ENCODE measurements around the gene ANAPC2.

ANAPC2 gene

DNA sequence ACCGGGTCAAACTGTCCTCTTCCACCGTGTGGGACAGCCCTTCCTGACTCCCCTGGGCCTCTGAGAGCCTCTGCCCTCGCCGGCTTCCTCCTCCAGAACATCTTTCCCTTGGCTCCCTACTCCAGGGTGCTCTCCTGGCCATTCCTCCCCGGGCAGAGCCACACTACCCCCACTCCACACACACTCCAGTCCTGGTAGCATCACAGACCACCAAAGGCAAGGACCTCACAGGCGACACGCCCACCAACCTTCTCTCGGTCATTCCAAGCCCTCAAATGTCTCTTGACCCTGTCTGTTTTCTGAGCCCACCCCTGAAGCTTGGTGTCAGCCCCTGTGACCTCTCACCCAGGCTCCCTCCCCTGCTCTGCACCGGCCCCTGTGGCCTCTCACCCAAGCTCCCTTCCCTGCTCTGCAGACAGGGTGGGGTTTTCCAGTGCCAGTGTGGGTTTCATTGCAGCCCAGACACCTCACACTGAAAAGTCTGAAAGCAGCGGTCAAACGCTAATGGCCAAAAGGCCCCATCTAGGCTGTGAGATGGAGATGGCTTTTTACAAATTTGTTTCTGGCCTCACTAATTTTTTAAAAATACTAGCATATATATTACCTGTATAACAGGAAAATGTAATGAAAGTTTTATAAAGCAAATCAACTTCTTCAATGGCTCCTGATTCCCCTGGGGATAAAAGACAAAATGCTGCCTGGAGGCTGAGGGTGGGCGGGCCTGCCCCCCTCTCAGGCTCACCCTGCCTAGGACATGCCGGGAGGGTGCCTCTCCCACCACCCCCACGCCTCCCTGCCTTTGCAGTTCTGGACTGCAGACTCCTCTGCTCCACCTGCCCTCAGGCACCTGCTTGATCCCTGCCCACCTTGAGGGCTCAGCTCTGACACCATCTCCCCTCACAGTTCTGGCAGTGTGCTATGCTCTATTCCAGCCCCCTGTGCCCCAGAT is 29.0 kb downstream of the ANAPC2 start:
- Histone ChIP-seq H3K9ac (no peak overlapping the region), H3K27ac (no peak overlapping the region), H3K36me3 (ENCODE audit: insufficient read depth) (no peaks in the 10 kb centered on the region), H3K4me3 (IDR thresholded peaks at IDR 0.05; ENCODE audit: insufficient read depth, low read depth, low read length) (no peak overlapping the region), H3K4me2 (peak overlapping the region; percentile 63), H3K27me3 (ENCODE audit: insufficient read depth, low read depth) (peaks cover 13% of the 10 kb centered on the region; the same call in 1 of the 2 replicates), H2AFZ (ENCODE audit: low read depth) (peak overlapping the region; percentile 44; the same call in 1 of the 2 replicates), H3K79me2 (ENCODE audit: insufficient read depth, low read depth) (no peaks in the 10 kb centered on the region), H4K20me1 (ENCODE audit: insufficient read depth) (no peaks in the 10 kb centered on the region), H3K4me1 (ENCODE audit: low read depth, poor library complexity, severe bottlenecking) (peaks cover 40% of the 10 kb centered on the region)
- TF ChIP-seq, protein P1, sequence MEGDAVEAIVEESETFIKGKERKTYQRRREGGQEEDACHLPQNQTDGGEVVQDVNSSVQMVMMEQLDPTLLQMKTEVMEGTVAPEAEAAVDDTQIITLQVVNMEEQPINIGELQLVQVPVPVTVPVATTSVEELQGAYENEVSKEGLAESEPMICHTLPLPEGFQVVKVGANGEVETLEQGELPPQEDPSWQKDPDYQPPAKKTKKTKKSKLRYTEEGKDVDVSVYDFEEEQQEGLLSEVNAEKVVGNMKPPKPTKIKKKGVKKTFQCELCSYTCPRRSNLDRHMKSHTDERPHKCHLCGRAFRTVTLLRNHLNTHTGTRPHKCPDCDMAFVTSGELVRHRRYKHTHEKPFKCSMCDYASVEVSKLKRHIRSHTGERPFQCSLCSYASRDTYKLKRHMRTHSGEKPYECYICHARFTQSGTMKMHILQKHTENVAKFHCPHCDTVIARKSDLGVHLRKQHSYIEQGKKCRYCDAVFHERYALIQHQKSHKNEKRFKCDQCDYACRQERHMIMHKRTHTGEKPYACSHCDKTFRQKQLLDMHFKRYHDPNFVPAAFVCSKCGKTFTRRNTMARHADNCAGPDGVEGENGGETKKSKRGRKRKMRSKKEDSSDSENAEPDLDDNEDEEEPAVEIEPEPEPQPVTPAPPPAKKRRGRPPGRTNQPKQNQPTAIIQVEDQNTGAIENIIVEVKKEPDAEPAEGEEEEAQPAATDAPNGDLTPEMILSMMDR (conservative IDR thresholded peaks at IDR 0.05; ENCODE audit: low read depth, low read length): no peak

DNA sequence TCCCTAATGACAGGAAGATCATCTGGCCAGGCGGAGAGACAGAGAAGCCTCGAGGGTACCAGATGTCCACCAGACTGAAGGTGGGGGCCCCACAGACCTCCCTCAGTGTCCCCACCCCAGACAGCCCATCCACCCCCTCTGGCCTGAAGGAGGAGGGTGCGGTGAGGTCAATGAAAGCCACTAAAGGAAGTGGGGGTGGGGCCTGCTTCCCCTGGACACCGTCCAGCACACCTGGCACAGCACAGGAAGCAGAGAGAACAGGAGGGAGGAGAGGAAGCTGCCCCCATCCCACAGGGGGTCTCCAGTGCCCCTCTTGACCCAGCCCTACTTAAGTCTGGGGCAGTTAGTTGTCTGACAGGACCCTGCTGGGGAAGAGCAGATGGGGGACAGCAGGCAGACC is 29.7 kb downstream of the ANAPC2 start:
- peaks cover 10% of the 10 kb centered on the region; the same call in 1 of the 2 replicates for H3K27me3 ChIP-seq (ENCODE audit: insufficient read depth, low read depth)
- H3K27ac ChIP-seq: no peak overlapping the region
- H3K4me2 ChIP-seq: peak overlapping the region; percentile 63

DNA sequence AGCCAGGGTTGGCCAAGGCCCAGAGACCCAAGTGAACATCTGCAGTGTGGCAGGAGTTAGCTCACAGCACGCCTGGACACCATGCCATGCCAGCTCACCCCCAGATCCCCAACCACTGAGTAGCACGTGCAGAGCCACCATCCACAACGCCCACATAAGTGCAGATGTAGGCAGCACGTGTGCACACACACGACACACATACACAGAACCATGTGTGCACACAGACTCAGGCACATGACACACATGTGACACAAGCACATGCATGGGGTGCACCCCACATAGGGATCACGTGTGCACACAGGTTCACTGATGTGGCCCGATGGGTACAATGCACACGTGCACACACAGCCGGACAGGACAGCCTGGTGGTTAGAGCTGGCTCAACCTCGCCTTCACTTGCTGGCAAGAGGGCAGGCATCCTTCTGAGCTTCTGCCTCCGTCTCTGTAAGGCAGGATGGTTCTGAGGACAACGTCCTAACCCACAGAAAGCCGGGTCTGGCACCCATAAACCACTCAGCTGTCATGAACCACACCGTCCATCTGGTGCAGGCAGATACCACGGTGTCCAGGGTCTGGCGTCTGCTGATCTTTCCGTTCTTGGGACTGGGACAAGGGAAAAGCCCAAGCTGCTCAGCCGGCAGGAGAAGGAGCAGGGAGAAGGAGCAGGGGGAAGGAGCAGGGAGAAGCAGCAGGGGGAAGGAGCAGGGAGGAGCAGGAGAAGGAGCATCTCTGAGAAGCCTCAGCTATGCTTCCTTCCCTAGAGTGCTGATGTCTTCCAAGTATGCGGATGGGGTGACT is 30.5 kb downstream of the ANAPC2 start:
- Histone ChIP-seq H3K36me3 (ENCODE audit: insufficient read depth) (no peaks in the 10 kb centered on the region), H3K4me3 (IDR thresholded peaks at IDR 0.05; ENCODE audit: insufficient read depth, low read depth, low read length) (no peak overlapping the region), H3K27me3 (ENCODE audit: insufficient read depth, low read depth) (peaks cover 6% of the 10 kb centered on the region; the same call in 1 of the 2 replicates), H3K4me2 (peak overlapping the region; percentile 63; the same call in 1 of the 2 replicates), H3K9ac (no peak overlapping the region), H3K27ac (no peak overlapping the region), H3K79me2 (ENCODE audit: insufficient read depth, low read depth) (no peaks in the 10 kb centered on the region), H3K4me1 (ENCODE audit: low read depth, poor library complexity, severe bottlenecking) (peaks cover 40% of the 10 kb centered on the region), H4K20me1 (ENCODE audit: insufficient read depth) (no peaks in the 10 kb centered on the region), H2AFZ (ENCODE audit: low read depth) (peak overlapping the region; percentile 26; the same call in 1 of the 2 replicates)
- TF ChIP-seq, protein P1 (conservative IDR thresholded peaks at IDR 0.05; ENCODE audit: low read depth, low read length): no peak

More for the DNA sequence above, 29.7 kb downstream of the ANAPC2 start:
- H3K4me3 ChIP-seq (IDR thresholded peaks at IDR 0.05; ENCODE audit: insufficient read depth, low read depth, low read length): no peak overlapping the region
- no peaks in the 10 kb centered on the region for H3K79me2 ChIP-seq (ENCODE audit: insufficient read depth, low read depth)
- peak overlapping the region; percentile 44; the same call in 1 of the 2 replicates for H2AFZ ChIP-seq (ENCODE audit: low read depth)
- TF ChIP-seq, protein P1 (conservative IDR thresholded peaks at IDR 0.05; ENCODE audit: low read depth, low read length): no peak
- H3K9ac ChIP-seq: no peak overlapping the region
- H3K36me3 ChIP-seq (ENCODE audit: insufficient read depth): no peaks in the 10 kb centered on the region
- peaks cover 40% of the 10 kb centered on the region for H3K4me1 ChIP-seq (ENCODE audit: low read depth, poor library complexity, severe bottlenecking)
- H4K20me1 ChIP-seq (ENCODE audit: insufficient read depth): no peaks in the 10 kb centered on the region

DNA sequence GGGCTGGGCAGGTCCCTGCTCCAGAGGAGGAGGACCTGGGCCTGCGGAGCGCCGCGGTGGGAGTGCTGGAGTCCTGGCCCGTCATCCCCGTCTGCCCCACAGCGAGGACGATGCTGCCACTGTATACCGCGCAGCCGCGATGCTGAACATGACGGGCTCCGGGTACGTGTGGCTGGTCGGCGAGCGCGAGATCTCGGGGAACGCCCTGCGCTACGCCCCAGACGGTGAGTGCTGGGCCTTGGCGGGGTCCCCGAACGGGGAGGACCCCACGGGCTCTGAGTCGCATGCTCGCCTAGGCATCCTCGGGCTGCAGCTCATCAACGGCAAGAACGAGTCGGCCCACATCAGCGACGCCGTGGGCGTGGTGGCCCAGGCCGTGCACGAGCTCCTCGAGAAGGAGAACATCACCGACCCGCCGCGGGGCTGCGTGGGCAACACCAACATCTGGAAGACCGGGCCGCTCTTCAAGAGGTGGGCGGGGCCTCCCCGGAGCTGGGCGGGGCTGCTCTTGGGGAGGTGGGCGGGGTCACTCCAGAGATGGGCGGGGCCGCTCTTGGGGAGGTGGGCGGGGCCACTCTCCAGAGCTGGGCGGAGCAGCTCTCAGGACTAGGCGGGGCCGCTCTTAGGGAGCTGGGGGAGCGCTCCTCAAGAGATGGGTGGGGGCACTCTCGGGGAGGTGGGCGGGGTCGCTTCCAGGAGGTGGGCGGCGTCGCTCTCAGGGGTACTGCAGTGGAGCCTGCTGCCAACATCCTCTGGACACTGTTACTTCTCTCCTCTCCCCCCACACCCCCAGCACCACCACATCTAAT is 31.6 kb downstream of the ANAPC2 start:
- Histone ChIP-seq H3K4me1 (ENCODE audit: low read depth, poor library complexity, severe bottlenecking) (peaks cover 42% of the 10 kb centered on the region), H3K27me3 (ENCODE audit: insufficient read depth, low read depth) (no peaks in the 10 kb centered on the region), H4K20me1 (ENCODE audit: insufficient read depth) (no peaks in the 10 kb centered on the region), H2AFZ (ENCODE audit: low read depth) (no peak overlapping the region), H3K36me3 (ENCODE audit: insufficient read depth) (no peaks in the 10 kb centered on the region), H3K4me2 (peak overlapping the region; percentile 63; the same call in 1 of the 2 replicates), H3K79me2 (ENCODE audit: insufficient read depth, low read depth) (no peaks in the 10 kb centered on the region), H3K9ac (no peak overlapping the region), H3K4me3 (IDR thresholded peaks at IDR 0.05; ENCODE audit: insufficient read depth, low read depth, low read length) (no peak overlapping the region), H3K27ac (no peak overlapping the region)
- TF ChIP-seq, protein P1 (conservative IDR thresholded peaks at IDR 0.05; ENCODE audit: low read depth, low read length): no peak
